Spleen (tissue), 11 donors: ENCODE data around the gene CCDC80. TPM values are rescaled to one million over a fixed set of nuclear protein-coding genes. Genes with fewer than 3 reads are reported as not detected.

Experiments used
- DNase-seq: peaks from one replicate; pipeline ENCODE4 v3.0.0-alpha.2; 2020
- H3K27ac ChIP-seq, 8 donors: fragments of 200-600 bp; sonication (generic) in 7 of 8; 1 replicate in 4 of 8; 2 replicates in 4 of 8; pipeline versions ENCODE4 v1.5.0 to v1.8.0; 2016 to 2021; ENCODE audit warnings: inconsistent platforms in 4 of 8, mild to moderate bottlenecking in 4 of 8, moderate library complexity in 1 of 8
- H3K27me3 ChIP-seq, 7 donors: fragments of 200-600 bp; sonication (generic) in 6 of 7; replicated peaks in 1 of 7; 1 replicate in 4 of 7; 2 replicates in 3 of 7; pipeline versions ENCODE4 v1.5.0 to v1.8.0; 2016 to 2021; ENCODE audit warnings: inconsistent platforms in 3 of 7, mild to moderate bottlenecking in 1 of 7
- H3K36me3 ChIP-seq, 6 donors: fragments of 200-600 bp; sonication (generic) in 5 of 6; 1 replicate in 4 of 6; 2 replicates in 2 of 6; pipeline versions ENCODE4 v1.5.0 to v1.8.0; 2016 to 2021; ENCODE audit warnings: inconsistent platforms in 2 of 6
- H3K4me1 ChIP-seq, 6 donors: fragments of 200-600 bp; sonication (generic) in 5 of 6; 1 replicate in 3 of 6; 2 replicates in 3 of 6; pipeline versions ENCODE4 v1.5.0 to v1.8.0; 2016 to 2021; ENCODE audit warnings: inconsistent platforms in 3 of 6
- H3K4me3 ChIP-seq, 8 donors: fragments of 200-600 bp; sonication (generic) in 7 of 8; 1 replicate in 4 of 8; 2 replicates in 4 of 8; pipeline versions ENCODE4 v1.5.0 to v1.8.0; 2016 to 2021; ENCODE audit warnings: inconsistent platforms in 4 of 8, mild to moderate bottlenecking in 4 of 8, moderate library complexity in 2 of 8
- H3K9me3 ChIP-seq, 8 donors: fragments of 200-600 bp; sonication (generic) in 7 of 8; 1 replicate in 4 of 8; 2 replicates in 4 of 8; pipeline versions ENCODE4 v1.5.0 to v1.8.0; 2016 to 2021; ENCODE audit warnings: inconsistent platforms in 4 of 8
- POLR2A ChIP-seq, 3 donors: fragments of 450-650 bp; IDR thresholded peaks; one replicate each; pipeline ENCODE4 v1.5.1; 2017; ENCODE audit warnings: antibody characterized with exemption in 3 of 3, mild to moderate bottlenecking in 1 of 3
- POLR2AphosphoS5 ChIP-seq, 3 donors: sonication (generic); formaldehyde crosslinking; IDR thresholded peaks; one replicate each; pipeline ENCODE4 v1.5.1; 2017; ENCODE audit warnings: antibody characterized with exemption in 3 of 3
- WGBS, 5 donors: extraction: QIAGEN DNeasy Blood & Tissue Kit in 3 of 5; methylation state at CpG; one replicate each; pipeline versions ENCODE4 v1.1.5 to v1.1.7; 2013 to 2018; 5-methylcytosine and 5-hydroxymethylcytosine counted together
- intact Hi-C: fragments of 100-400 bp; cut with DNase I; formaldehyde crosslinking; loops from one replicate; pipeline ENCODE4 v1.15.0; 2023; ENCODE audit warnings: low total_unique reads
- polyA plus RNA-seq, 3 donors: library from polyadenylated mRNA; stranded (reverse); fragments of 200-250 nt; gene quantifications; one replicate each; pipeline ENCODE4 v1.2.1, GENCODE V29; 2013
- total RNA-seq, 7 donors: library from RNA; depleted of rRNA in 3 of 7; stranded (reverse); fragments of >200 nt in 3 of 7; fragmentation: NEBNext Ultra II Directional in 4 of 7; extraction: Animal tissue kit (Norgen Biotek cat#: 25700) in 4 of 7; gene quantifications; one replicate each; pipeline versions ENCODE4 v1.1.0 to v1.2.1, GENCODE V29; 2016 to 2021
- TF ChIP-seq, protein P1 (sequence below), 11 experiments: fragments of 200-600 bp in 7 of 11; fragments of 450-650 bp in 4 of 11; sonication (generic) in 4 of 11; IDR thresholded peaks in 8 of 11; conservative IDR thresholded peaks in 3 of 11; 1 replicate in 7 of 11; 2 replicates in 4 of 11; pipeline versions ENCODE4 v1.4.0 to v1.8.0; 2016 to 2021; ENCODE audit warnings: antibody characterized with exemption in 11 of 11, inconsistent platforms in 4 of 11, mild to moderate bottlenecking in 1 of 11
- donor health status: healthy with polysubstance abuse.
- donor health status: DM: no; HTN: no; CAD: no; lungs with moderate emphysema.
- donor health status: DM: no; HTN: no; CAD: no.
- donor health status: Bipolar disorder and iron deficiency.
- donor health status: healthy.
- donor health status: DM: no; HTN: no; CAD: no.
- donor health status: DM: yes; HTN: yes; CAD: no.

The CCDC80 gene
- total and polyA plus RNA-seq, 10 donors, result 5.2 to 99.9 (median 31.5) TPM

DNA sequence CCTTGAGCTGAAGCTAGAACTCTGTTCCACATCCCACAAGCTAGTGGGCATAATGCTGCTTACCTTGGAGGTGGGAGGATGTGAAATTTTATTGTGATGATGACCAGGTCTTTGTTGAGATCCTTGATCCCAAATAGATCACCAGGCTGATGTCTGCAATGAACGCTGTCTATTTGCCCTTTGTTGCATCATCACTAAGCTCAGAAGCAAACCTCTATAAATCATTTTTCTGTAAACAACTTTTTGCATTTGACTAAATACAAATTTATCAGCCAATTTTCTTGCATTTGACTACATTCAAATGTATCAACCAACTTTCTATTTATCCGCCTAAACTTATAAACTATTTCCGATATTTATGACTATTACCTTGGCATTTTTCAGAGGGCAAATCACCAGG is 9.7 kb downstream of the CCDC80 start:
- Histone ChIP-seq H3K4me1 (peaks cover 0 to 4% (median 0%) of the 10 kb centered on the region in 6 donors), H3K27ac (no peak overlapping the region), H3K4me3 (no peak overlapping the region), H3K27me3 (no peaks in the 10 kb centered on the region), H3K9me3 (no peaks in the 10 kb centered on the region), H3K36me3 (no peaks in the 10 kb centered on the region)
- no peak for DNase-seq
- 87 to 96% (median 95%) methylated on average over 3 of the region's 3 CpGs for WGBS, 5 donors
- intact Hi-C loops, result no loop called here
- TF ChIP-seq POLR2A (IDR thresholded peaks at IDR 0.05) (no peak), POLR2AphosphoS5 (IDR thresholded peaks at IDR 0.05) (no peak)
- TF ChIP-seq, protein P1, sequence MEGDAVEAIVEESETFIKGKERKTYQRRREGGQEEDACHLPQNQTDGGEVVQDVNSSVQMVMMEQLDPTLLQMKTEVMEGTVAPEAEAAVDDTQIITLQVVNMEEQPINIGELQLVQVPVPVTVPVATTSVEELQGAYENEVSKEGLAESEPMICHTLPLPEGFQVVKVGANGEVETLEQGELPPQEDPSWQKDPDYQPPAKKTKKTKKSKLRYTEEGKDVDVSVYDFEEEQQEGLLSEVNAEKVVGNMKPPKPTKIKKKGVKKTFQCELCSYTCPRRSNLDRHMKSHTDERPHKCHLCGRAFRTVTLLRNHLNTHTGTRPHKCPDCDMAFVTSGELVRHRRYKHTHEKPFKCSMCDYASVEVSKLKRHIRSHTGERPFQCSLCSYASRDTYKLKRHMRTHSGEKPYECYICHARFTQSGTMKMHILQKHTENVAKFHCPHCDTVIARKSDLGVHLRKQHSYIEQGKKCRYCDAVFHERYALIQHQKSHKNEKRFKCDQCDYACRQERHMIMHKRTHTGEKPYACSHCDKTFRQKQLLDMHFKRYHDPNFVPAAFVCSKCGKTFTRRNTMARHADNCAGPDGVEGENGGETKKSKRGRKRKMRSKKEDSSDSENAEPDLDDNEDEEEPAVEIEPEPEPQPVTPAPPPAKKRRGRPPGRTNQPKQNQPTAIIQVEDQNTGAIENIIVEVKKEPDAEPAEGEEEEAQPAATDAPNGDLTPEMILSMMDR (IDR thresholded peaks at IDR 0.05 in 8 of 11, conservative IDR thresholded peaks at IDR 0.05 in 3 of 11), result no peak

DNA sequence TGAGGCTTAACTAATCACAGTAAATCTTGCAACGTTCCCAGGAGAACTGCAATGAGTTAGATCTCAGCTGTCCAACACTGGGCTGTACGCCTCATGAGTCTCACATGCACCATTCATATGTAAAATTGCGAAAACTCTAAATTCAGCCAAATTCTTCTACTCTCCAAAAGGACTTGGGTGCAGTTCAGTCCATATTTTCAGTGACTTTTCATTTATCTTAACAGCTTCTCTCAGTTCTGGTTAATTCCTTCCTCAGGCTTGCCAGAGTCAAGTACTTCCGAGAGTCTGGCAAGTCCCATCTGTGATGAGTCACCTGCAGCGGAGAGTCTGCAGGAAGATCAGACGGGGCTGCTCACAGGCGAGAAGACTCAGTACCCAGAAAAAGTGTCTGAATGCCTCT is 11.5 kb downstream of the CCDC80 start:
- Histone ChIP-seq H3K36me3 (no peaks in the 10 kb centered on the region), H3K4me3 (no peak overlapping the region), H3K27me3 (no peaks in the 10 kb centered on the region), H3K4me1 (peaks cover 0 to 4% (median 0%) of the 10 kb centered on the region in 6 donors), H3K9me3 (no peaks in the 10 kb centered on the region), H3K27ac (no peak overlapping the region)
- WGBS, 5 donors, result 41 to 59% (median 55%) methylated on average over 7 of the region's 7 CpGs
- intact Hi-C loops, result no loop called here
- TF ChIP-seq, protein P1 (IDR thresholded peaks at IDR 0.05 in 8 of 11, conservative IDR thresholded peaks at IDR 0.05 in 3 of 11), result no peak
- TF ChIP-seq POLR2AphosphoS5 (IDR thresholded peaks at IDR 0.05) (no peak), POLR2A (IDR thresholded peaks at IDR 0.05) (no peak)
- DNase-seq, result no peak

DNA sequence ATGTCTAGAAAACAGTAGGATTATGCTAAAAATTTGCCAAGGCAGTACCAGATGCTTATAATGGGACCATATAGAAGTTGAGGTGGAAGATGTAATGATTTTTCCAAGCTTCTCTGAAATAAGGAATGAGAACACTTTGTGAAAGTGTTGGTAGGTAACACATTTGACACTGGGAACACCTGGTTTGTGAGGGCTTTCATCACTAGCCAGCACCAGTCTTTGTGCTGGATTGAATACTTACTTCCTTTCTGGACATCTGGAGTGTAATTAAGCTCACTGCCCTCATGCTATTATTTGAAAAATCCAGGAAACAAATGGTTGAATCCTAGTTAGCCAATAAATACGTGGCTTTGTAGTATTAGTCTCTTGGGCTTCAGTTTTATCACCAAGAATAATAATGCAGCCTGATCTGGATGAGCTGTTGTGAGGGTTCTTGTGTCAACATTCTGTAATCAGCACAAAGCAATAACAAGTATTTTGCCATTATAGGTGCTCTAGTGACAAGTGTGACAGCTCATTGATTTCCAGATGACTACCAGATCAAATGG is 12.9 kb downstream of the CCDC80 start:
- Histone ChIP-seq H3K4me1 (peaks cover 0 to 4% (median 0%) of the 10 kb centered on the region in 6 donors), H3K4me3 (no peak overlapping the region), H3K27me3 (no peaks in the 10 kb centered on the region), H3K27ac (no peak overlapping the region), H3K36me3 (no peaks in the 10 kb centered on the region), H3K9me3 (no peaks in the 10 kb centered on the region)
- DNase-seq, result no peak
- no peak for TF ChIP-seq POLR2AphosphoS5 (IDR thresholded peaks at IDR 0.05)
- intact Hi-C loops, result no loop called here
- 37 to 66% (median 52%) methylated on average over 1 of the region's 1 CpG for WGBS, 5 donors

DNA sequence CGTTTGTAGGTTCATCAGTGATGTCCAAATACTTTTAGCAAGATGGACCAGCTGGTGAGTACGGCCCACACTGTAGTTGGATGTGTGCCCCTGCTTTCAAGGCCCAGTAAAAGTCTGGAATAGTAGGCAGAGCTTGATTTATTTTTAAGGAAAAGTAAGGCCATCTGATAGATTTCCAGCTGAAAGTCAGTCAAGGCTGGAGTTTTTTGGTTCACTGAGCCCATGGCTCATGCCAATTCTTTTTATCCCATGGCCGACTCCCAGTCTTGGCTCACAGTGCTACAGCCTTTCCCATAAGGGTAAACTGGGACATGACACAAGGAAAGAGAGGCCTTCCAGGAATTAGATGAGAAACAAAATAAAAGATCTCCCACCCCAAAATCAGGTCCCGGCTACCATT is 13.5 kb downstream of the CCDC80 start:
- 78 to 90% (median 83%) methylated on average over 4 of the region's 4 CpGs for WGBS, 5 donors

More for the DNA sequence above, 13.5 kb downstream of the CCDC80 start:
- TF ChIP-seq, protein P1 (IDR thresholded peaks at IDR 0.05 in 8 of 11, conservative IDR thresholded peaks at IDR 0.05 in 3 of 11), result no peak
- no peak for TF ChIP-seq POLR2AphosphoS5 (IDR thresholded peaks at IDR 0.05)
- no peak for TF ChIP-seq POLR2A (IDR thresholded peaks at IDR 0.05)
- no peaks in the 10 kb centered on the region for H3K36me3 ChIP-seq
- intact Hi-C loops, result no loop called here
- H3K4me1 ChIP-seq, result peaks cover 0 to 4% (median 0%) of the 10 kb centered on the region in 6 donors
- H3K9me3 ChIP-seq, result no peaks in the 10 kb centered on the region
- no peak overlapping the region for H3K27ac ChIP-seq
- H3K27me3 ChIP-seq, result no peaks in the 10 kb centered on the region
- no peak for DNase-seq
- H3K4me3 ChIP-seq, result no peak overlapping the region
